Panc1 (cell line): ENCODE measurements around the gene BCAS3. TPM values are rescaled to one million over a fixed set of nuclear protein-coding genes. Genes with fewer than 3 reads are reported as not detected.

Source experiments
- ATAC-seq: fragments of 200-7000 bp; cut with Tn5 transposase; 2 replicates; pipeline ENCODE4 v1.9.1; 2020; ENCODE audit warnings: mild to moderate bottlenecking, moderate library complexity
- BruUV-seq: library from RNA; stranded (reverse); fragments of 400-500 nt; replicated peaks from 2 replicates; lab custom pipeline; 2021; lab: Mats Ljungman, UMichigan
- CTCF ChIA-PET: fragments of 300-600 bp; sonication (Branson Sonifier 250); formaldehyde crosslinking; loops from one replicate; lab custom pipeline; 2022; ENCODE audit warnings: antibody characterized with exemption; lab: Charles Lee
- POLR2A ChIA-PET: fragments of 300-600 bp; sonication (Branson Sonifier 250); formaldehyde crosslinking; loops from one replicate; lab custom pipeline; 2022; ENCODE audit warnings: antibody characterized with exemption; lab: Charles Lee
- DNase-seq: peaks from one replicate; pipeline ENCODE4 v3.0.0-alpha.2; 2010; ENCODE audit warnings: low read depth, low spot score
- H3K27ac ChIP-seq: 2 replicates; pipeline ENCODE4 v1.5.1; 2011; ENCODE audit warnings: mild to moderate bottlenecking, low read length, inconsistent platforms
- H3K27me3 ChIP-seq: fragments of 200-500 bp; sonication (Bioruptor generic); 2 replicates; pipeline ENCODE4 v1.6.0; 2014; ENCODE audit warnings: low read length, inconsistent platforms; ENCODE audit not compliant: control insufficient read depth, insufficient read depth
- H3K36me3 ChIP-seq: fragments of 200-500 bp; sonication (Bioruptor generic); 2 replicates; pipeline ENCODE4 v1.5.1; 2014; ENCODE audit warnings: inconsistent platforms, mild to moderate bottlenecking, low read length, moderate library complexity; ENCODE audit not compliant: control insufficient read depth, insufficient read depth
- H3K4me1 ChIP-seq: 2 replicates; pipeline ENCODE4 v1.5.1; 2011; ENCODE audit warnings: inconsistent platforms, mild to moderate bottlenecking, low read length, moderate library complexity; ENCODE audit not compliant: control insufficient read depth, insufficient read depth
- H3K4me3 ChIP-seq, 2 experiments: 2 replicates each; pipeline ENCODE4 v1.5.1; 2011 to 2012; ENCODE audit warnings: low read depth in 2 of 2, low read length in 2 of 2, mild to moderate bottlenecking in 2 of 2, inconsistent platforms in 1 of 2, moderate library complexity in 1 of 2
- H3K9me3 ChIP-seq: fragments of 200-500 bp; sonication (Bioruptor generic); 2 replicates; pipeline ENCODE4 v1.5.1; 2014; ENCODE audit warnings: low read depth, mild to moderate bottlenecking, inconsistent platforms, low read length, moderate library complexity; ENCODE audit not compliant: control insufficient read depth, insufficient read depth
- CTCF ChIP-seq: fragments of 450-650 bp; IDR thresholded peaks from 2 replicates; pipeline ENCODE4 v1.5.1; 2017; ENCODE audit warnings: mild to moderate bottlenecking
- POLR2AphosphoS5 ChIP-seq: IDR thresholded peaks from 2 replicates; pipeline ENCODE4 v1.6.1; 2012; ENCODE audit warnings: mild to moderate bottlenecking, low read depth, low read length, moderate library complexity
- REST ChIP-seq, 2 experiments: IDR thresholded peaks; 2 replicates each; pipeline ENCODE4 v1.6.1; 2011 to 2012; ENCODE audit warnings: low read depth in 2 of 2, control low read depth in 1 of 2, low read length in 1 of 2, mild to moderate bottlenecking in 1 of 2, moderate library complexity in 1 of 2; ENCODE audit not compliant: insufficient read depth in 1 of 2
- SIN3A ChIP-seq: IDR thresholded peaks from 2 replicates; pipeline ENCODE4 v1.6.1; 2012; ENCODE audit warnings: low read depth, mild to moderate bottlenecking, low read length, moderate library complexity, borderline replicate concordance; ENCODE audit not compliant: insufficient read depth
- TCF7L2 ChIP-seq: IDR thresholded peaks from 2 replicates; pipeline ENCODE4 v1.6.1; 2011; ENCODE audit warnings: mild to moderate bottlenecking, low read depth, low read length, inconsistent platforms
- in situ Hi-C: cut with HindIII; loops from 2 replicates; pipeline ENCODE4 v1.10.0; 2016; ENCODE audit warnings: low sequenced_read_pairs, low pct_unique_long_range_greater_than_20kb
- intact Hi-C: fragments of 100-400 bp; cut with micrococcal nuclease; formaldehyde crosslinking; loops from one replicate; pipeline ENCODE4 v1.10.0; 2022; ENCODE audit not compliant: unreplicated experiment
- total RNA-seq: library from RNA; stranded (reverse); gene quantifications from one replicate; pipeline ENCODE4 v1.2.1, GENCODE V29; 2021; ENCODE audit not compliant: unreplicated experiment

Gene BCAS3
- total RNA-seq, 1 experiment from 2014 or later, result 9.3 TPM

GRCh38 chr17:60845012-60845411 lies 167.4 kb downstream of the BCAS3 start:
- no peak overlapping the region for H3K4me3 ChIP-seq
- no peaks in the 10 kb centered on the region for H3K36me3 ChIP-seq
- intact Hi-C loops (no loop called here), in situ Hi-C loops (no loop called here)
- TF ChIP-seq TCF7L2 (no peak), REST (IDR thresholded peaks at IDR 0.05; ENCODE audit: insufficient read depth in 1 of 2, low read depth in 2 of 2, low read length in 1 of 2) (no peak), CTCF (no peak), SIN3A (no peak), POLR2AphosphoS5 (no peak)
- no peak overlapping the region for H3K27ac ChIP-seq
- no peak for DNase-seq
- no TSS peak for BruUV-seq
- H3K27me3 ChIP-seq, result no peaks in the 10 kb centered on the region
- ChIA-PET POLR2A (no interaction called here), CTCF (no interaction called here)
- no peak for ATAC-seq
- H3K4me1 ChIP-seq, result no peaks in the 10 kb centered on the region
- H3K9me3 ChIP-seq, result no peaks in the 10 kb centered on the region

GRCh38 chr17:60846175-60846574 lies 168.5 kb downstream of the BCAS3 start:
- ATAC-seq (no peak), DNase-seq (no peak)
- intact Hi-C loops (no loop called here), in situ Hi-C loops (no loop called here)
- no peaks in the 10 kb centered on the region for H3K27me3 ChIP-seq
- no peak overlapping the region for H3K27ac ChIP-seq
- ChIA-PET POLR2A (no interaction called here), CTCF (no interaction called here)
- no peaks in the 10 kb centered on the region for H3K36me3 ChIP-seq
- BruUV-seq, result no TSS peak
- H3K4me1 ChIP-seq, result no peaks in the 10 kb centered on the region
- no peak overlapping the region for H3K4me3 ChIP-seq
- H3K9me3 ChIP-seq, result no peaks in the 10 kb centered on the region
- TF ChIP-seq CTCF (no peak), POLR2AphosphoS5 (no peak), REST (IDR thresholded peaks at IDR 0.05; ENCODE audit: insufficient read depth in 1 of 2, low read depth in 2 of 2, low read length in 1 of 2) (no peak)
